Coronary artery (tissue), 2 donors: ENCODE data around the gene TMEM131.
"Not testable (repeated sequence)": the region's sequence is repeated elsewhere in the genome, so short reads cannot be mapped to it uniquely, and the experiment has no call there.

Source experiments
- DNase-seq: peaks from one replicate; pipeline ENCODE4 v3.0.0-alpha.2; 2017; ENCODE audit warnings: low spot score
- H3K27ac ChIP-seq, 2 donors: fragments of 200-600 bp; sonication (generic); one replicate each; pipeline ENCODE4 v1.5.1; 2016 to 2019
- H3K4me3 ChIP-seq: fragments of 200-600 bp; sonication (generic); 2 replicates; pipeline ENCODE4 v1.5.1; 2016; ENCODE audit warnings: mild to moderate bottlenecking, moderate library complexity
- TF ChIP-seq, protein P1 (sequence below): fragments of 200-600 bp; sonication (generic); IDR thresholded peaks from one replicate; pipeline ENCODE4 v1.5.1; 2019; ENCODE audit warnings: antibody characterized with exemption

Gene TMEM131

DNA sequence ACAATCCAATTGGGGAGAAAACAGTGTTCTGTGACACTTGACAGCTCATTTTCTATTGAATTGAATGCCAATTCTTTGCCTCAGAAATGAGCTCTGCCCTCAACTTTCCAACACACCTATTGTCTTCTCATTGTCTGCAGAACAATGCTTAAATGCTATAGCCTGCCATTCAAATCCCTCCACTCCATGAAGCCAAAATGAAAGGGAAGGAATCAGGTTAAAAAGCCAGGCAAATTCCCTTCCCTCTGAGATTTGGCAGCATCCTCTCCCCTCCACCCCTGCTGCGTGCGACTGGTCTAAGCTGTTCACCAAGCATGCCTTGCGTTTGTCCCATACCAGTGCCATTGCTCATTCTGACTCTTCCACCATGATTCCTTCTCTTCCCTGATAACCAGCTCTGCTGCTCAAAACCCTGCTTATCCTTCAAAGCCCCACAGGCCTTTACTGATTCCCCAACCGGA is 32.4 kb upstream of the TMEM131 start:
- no peak for DNase-seq
- TF ChIP-seq, protein P1, sequence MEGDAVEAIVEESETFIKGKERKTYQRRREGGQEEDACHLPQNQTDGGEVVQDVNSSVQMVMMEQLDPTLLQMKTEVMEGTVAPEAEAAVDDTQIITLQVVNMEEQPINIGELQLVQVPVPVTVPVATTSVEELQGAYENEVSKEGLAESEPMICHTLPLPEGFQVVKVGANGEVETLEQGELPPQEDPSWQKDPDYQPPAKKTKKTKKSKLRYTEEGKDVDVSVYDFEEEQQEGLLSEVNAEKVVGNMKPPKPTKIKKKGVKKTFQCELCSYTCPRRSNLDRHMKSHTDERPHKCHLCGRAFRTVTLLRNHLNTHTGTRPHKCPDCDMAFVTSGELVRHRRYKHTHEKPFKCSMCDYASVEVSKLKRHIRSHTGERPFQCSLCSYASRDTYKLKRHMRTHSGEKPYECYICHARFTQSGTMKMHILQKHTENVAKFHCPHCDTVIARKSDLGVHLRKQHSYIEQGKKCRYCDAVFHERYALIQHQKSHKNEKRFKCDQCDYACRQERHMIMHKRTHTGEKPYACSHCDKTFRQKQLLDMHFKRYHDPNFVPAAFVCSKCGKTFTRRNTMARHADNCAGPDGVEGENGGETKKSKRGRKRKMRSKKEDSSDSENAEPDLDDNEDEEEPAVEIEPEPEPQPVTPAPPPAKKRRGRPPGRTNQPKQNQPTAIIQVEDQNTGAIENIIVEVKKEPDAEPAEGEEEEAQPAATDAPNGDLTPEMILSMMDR = no peak
- Histone ChIP-seq H3K4me3 (no peak overlapping the region), H3K27ac (peak overlapping the region in 1 of 2 donors; percentile 54)

DNA sequence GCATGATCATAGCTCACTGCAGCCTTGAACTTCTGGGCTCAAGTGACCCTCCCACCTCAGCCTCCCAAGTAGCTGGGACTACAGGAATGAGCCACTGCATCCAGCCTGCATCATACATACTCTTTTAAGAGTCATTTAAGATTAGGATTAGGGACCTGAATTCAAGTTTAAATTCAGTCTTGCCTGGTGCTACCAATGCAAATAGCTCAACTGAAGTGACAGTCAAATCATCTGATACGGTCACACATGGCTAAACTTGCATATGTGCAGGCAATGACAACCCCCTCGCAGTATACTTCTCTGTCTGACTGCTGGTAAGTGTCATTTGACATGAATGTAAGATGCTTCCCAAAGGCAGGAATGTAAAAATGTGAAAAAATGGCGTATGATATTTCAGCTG is 31.8 kb upstream of the TMEM131 start:
- DNase-seq = no peak
- Histone ChIP-seq H3K27ac (peak overlapping the region in 1 of 2 donors; percentile 54), H3K4me3 (no peak overlapping the region)
- TF ChIP-seq, protein P1 = no peak

DNA sequence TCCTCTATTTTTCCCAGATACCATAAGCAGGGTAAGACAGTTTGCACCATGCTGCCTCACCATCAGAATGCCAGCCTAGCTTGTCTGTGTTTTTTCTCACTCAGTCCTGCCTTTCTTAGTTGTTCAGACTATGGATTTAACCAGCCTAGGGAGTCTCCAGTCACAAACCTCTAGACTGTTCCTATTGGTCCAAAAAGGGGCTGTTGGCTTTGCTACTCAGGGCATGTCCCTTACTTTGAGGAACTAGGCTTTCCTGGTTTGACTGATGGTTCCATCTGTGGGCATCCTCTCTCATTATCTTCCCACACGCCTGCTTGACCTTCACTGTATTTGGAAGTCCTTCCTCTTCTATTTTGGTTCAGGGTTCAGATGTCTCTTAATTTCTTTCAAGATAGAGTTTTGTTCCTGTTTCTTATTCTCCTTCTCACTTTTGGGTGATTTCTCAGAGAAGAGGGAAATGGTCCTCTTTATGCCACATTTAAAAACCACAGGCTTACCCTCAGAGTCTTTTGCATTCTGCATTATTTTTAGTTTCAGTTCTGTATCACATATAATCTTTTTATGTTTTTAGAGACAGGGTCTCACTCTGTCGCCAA is 31.3 kb upstream of the TMEM131 start:
- no peak for DNase-seq
- no peak overlapping the region for H3K4me3 ChIP-seq
- no peak overlapping the region for H3K27ac ChIP-seq

DNA sequence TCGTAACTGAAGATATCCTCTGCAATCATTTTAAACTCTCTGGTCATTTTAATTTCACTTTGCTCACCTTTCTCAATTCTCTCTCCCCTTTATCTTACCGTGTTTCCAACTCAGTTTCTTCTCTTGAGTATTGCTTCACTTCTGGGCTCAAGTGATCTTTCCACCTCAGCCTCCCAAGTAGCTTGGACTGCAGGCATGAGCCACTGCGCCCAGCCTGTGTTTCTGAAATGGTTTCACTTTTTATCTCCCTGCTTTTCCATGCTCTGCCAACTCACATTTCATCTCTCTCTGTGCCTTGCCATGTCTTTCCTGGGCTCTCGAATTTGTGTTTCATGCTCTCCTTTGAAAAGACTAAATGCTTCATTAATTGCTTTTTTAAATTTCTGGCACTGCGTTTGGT is 30.5 kb upstream of the TMEM131 start:
- Histone ChIP-seq H3K27ac (no peak overlapping the region), H3K4me3 (peak overlapping the region; percentile 6)
- no peak for DNase-seq
- TF ChIP-seq, protein P1 = no peak

More for the DNA sequence above, 31.3 kb upstream of the TMEM131 start:
- TF ChIP-seq, protein P1 = no peak

DNA sequence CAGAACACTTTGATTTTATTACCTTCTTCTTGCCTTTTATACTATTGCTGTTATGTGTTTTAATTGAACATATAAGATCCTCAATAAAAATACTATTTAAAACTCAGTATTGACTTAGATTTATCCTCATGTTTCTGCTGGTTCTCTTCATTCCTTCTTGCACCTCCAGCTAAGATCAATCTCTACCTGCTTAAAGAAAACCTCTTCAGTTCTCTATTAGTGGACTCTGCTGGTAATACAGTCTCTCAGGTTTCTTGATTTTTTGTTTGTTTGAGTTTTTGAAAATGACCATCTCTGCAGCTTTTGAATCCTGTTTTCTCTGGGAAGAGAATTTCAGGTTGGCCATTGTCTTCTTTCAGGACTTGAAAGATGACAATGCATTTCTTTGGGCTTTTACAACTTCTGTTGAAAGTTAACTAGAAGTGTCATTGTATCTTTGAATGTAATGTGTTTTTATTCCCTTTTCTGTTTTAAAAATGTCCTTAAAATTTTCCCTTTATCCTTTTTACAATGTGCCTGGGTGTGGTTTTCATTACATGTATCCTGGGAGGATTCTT is 29.8 kb upstream of the TMEM131 start:
- no peak overlapping the region for H3K27ac ChIP-seq
- no peak overlapping the region for H3K4me3 ChIP-seq
- no peak for DNase-seq
- TF ChIP-seq, protein P1 = no peak

DNA sequence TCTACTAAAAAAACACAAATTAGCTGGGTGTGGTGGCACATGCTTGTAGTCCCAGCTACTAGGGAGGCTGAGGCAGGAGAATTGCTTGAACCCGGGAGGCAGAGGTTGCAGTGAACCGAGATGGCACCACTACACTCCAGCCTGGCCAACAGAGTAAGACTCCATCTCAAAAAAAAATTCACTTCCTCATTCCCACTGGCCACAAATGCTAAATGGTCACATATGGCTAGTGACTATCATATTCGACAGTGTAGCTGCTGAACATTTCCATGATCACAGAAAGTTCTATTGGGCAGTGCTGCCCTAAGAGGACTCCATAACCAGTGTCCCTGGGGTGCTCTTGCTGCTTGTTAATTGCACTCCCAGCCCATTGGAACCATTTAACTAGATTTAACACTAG is 26.3 kb upstream of the TMEM131 start:
- H3K27ac ChIP-seq, DNase-seq, H3K4me3 ChIP-seq: not testable (repeated sequence)

DNA sequence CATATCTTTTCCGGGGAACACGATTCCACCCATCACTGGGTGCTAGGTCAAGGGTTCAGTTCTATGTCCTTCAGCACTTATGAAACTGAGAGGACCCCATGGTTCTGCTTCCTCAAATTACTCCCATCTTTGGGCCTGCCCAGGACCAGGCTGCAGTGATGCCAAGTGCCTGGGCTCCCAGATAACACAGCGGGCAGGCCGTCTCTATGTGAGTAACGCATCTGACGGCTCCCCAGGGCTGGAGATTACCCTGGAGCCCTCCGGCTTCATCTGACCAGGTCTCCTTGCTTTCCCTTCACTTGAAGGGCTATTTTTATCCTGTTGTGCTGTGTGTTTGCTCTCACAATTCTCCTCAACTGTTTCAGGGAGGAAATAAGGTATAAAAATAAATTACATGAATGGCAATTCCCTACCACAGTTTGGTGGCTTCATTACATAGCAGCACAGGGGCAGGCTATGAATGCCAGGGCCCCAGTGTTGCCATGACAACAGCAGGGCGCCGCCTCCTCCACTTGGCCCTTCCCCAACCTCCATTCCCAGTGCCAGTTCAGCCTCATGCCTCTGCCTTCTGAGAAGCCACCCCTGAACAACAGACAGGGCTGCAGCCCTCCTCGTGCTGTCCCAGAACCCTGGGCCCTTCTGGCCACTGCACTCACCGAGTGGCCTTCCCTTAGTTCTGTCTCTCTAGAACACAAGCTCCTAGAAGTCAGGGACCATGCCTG is 25.4 kb upstream of the TMEM131 start:
- H3K4me3 ChIP-seq = no peak overlapping the region
- no peak for DNase-seq
- TF ChIP-seq, protein P1 = no peak
- H3K27ac ChIP-seq = peak overlapping the region in 1 of 2 donors; percentile 56
